Ureter (tissue), 1 donor: ENCODE results near the gene PCCA. TPM values are rescaled to one million over a fixed set of nuclear protein-coding genes. Genes with fewer than 3 reads are reported as not detected.
"Not testable (repeated sequence)": the region's sequence is repeated elsewhere in the genome, so short reads cannot be mapped to it uniquely, and the experiment has no call there.

Source experiments
- DNase-seq: peaks from one replicate; pipeline ENCODE4 v3.0.0-alpha.2; 2020; ENCODE audit warnings: low spot score
- total RNA-seq: library from RNA; stranded (reverse); gene quantifications from one replicate; pipeline ENCODE4 v1.2.4, GENCODE V29; 2023
- donor health status: DM: yes; HTN: yes; CAD: no.

PCCA gene
- total RNA-seq, 1 donor from 2014 or later = 87.4 TPM

- DNase-seq = no peak
Measured at GRCh38 chr13:100096526-100096925, 7.6 kb downstream of the PCCA start.

DNA sequence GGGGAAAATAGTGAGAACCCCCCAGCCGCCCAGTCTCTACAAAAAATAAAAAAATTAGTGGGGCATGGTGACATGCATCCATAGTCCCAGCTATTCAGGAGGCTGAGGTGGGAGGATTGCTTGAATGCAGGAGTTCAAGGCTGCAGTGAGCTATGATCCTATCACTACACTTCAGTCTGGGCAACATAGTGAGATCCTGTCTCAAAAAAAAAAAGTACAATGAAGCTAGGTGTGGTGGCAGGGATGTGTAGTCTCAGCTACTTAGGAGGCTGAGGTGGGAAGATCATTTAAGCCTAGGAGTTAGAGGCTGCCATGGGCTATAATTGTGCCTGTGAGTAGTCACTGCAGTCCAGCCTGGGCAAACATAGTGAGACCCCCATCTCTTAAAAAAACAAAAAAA lies 8.9 kb downstream of the PCCA start:
- no peak for DNase-seq

GRCh38 chr13:100098445-100099116 lies 9.7 kb downstream of the PCCA start:
- DNase-seq = no peak

DNA sequence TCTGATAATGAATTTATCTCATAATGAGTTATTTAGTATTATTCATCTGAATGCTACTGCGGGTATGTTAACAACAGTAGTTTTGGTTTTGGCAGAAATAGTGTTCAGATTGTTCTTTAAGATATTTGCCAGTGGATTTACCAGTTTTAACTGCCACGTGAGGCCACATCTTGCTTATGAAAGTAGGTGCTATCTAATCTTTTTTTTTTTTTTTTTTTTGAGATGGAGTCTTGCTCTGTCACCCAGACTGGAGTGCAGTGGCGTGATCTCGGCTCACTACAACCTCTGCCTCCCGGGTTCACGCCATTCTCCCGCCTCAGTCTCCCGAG lies 10.2 kb downstream of the PCCA start:
- not testable (repeated sequence) for DNase-seq

- DNase-seq = peak; percentile 52
Measured at GRCh38 chr13:100100115-100100879, 11.4 kb downstream of the PCCA start.

DNA sequence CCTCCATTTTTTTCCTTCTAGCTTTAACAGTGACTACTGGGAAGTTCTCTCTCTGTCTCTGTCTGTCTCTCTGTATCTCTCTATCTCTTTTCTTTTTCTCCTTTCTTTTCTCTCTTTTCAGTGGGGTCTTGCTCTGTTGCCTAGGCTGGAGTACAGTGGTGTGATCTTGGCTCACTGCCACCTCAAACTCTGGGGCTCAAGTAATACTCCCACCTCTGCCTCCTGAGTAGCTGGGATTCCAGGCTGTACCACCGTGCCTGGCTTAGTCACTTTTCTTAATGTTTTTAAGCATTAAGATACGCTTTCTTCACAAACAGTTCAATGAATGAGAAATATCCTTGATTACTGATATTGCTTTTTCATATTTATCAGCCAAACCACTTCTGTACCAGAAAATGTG lies 13.1 kb downstream of the PCCA start:
- DNase-seq = no peak

DNA sequence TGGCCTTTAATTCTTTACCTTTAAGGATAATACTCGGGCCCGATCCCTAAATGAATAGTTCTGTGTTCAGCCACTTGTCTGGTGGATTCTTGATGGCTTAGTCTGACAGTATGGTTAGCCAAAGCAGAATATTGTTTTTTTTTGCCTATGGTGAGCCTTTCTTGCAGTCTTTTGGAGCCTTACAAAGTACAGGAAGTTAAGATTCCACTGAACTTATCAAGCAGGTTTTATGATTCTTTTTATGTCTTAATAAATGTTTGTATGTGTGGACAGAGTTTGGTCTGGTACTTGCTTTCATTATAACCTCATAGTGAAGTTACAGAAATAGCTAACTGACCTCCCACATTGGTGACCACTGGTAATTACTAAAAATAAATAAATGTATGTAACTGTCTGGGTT lies 17.1 kb downstream of the PCCA start:
- DNase-seq = no peak

DNA sequence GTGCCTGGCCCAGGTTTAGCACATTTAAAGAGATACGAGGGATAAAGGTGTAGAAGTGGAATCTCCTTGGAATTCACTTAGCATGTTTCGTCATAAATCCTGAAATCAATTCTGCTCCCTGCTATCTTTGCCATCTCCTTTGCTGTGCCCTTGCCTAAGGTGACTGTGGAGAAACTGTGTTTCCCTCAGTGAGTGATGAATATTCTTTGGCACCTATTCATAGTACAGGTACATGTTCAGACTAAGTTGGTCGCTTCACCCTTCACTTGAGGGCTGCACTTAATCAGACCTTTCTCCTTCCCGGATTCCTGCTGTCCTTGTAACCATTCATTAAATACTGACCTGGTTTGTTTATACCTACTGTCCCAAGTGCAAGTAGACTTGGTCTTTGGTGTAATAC lies 17.8 kb downstream of the PCCA start:
- DNase-seq = no peak

- no peak for DNase-seq
Measured at GRCh38 chr13:100108913-100109507, 20.1 kb downstream of the PCCA start.

DNA sequence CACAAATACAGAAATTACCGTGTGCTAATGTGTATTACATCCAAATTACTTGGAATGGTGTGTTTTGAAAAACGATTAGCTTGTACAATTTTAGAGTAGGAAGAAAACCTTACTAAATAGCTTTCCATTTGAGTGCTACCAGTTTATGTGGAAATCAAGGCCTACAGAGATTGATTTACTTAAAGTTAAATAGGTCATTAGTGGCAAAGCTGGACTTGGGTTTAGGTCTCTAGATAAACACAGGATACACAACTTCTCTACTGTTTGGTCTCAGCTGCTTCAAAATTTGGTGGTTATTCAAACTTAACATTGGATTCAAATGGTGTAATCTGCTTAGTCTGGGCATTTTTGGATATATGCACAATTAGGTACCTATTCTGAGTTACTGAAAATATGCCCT lies 21.4 kb downstream of the PCCA start:
- DNase-seq = no peak

GRCh38 chr13:100112186-100112838 lies 23.4 kb downstream of the PCCA start:
- no peak for DNase-seq

DNA sequence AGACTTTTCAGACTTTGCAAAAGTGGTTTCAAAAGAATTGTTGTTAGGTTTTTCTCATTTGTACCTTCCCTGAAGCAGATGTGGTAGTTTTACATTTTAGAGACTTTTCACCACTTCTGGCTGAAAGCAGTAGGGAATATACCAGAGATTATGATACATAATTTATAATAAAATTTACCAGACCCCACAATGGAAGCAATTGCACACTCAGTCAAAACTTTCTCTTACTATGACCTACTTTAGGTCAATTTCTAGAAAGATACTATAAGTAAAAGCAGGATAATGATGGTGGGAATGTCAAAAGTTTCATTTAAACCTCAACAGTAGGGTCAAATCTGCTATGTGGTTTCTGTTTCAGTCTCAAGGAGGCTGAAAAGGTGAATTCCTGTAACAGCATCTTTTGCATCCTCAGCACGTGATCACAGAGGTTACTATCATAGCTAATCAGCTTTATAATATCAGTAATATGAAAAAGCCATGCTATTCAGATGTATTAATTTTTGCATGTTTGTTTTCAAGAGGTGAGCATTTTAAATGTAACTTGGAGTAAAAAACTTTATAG lies 26.9 kb downstream of the PCCA start:
- DNase-seq = no peak

DNA sequence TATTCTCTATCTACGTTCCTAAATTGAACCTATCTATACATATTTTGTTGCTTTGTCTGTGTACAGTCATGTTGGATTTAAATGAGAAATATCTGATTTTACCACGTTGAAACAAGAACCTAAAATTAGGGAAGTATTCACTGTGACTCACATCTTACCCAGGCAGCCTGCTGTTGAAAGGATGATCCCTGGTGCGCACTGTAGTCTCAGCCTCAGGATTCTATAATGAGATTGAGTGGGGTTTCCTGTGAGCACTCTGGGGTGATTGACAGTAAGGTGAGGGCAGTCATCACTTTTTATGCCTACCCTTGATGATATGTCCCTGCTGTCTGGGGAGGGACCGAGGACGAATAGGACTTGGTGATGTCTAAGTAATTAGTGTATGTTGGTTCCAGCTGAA lies 35.4 kb downstream of the PCCA start:
- no peak for DNase-seq

GRCh38 chr13:100125946-100126345 lies 37.1 kb downstream of the PCCA start:
- DNase-seq = no peak

- no peak for DNase-seq
Measured at GRCh38 chr13:100128373-100128772, 39.5 kb downstream of the PCCA start.

GRCh38 chr13:100128838-100129237 lies 39.9 kb downstream of the PCCA start:
- DNase-seq = no peak

GRCh38 chr13:100129605-100130004 lies 40.7 kb downstream of the PCCA start:
- DNase-seq = no peak

- DNase-seq = no peak
Measured at GRCh38 chr13:100130092-100130491, 41.2 kb downstream of the PCCA start.

- no peak for DNase-seq
Measured at GRCh38 chr13:100130930-100131511, 42.1 kb downstream of the PCCA start.

GRCh38 chr13:100131863-100132574 lies 43.1 kb downstream of the PCCA start:
- no peak for DNase-seq

DNA sequence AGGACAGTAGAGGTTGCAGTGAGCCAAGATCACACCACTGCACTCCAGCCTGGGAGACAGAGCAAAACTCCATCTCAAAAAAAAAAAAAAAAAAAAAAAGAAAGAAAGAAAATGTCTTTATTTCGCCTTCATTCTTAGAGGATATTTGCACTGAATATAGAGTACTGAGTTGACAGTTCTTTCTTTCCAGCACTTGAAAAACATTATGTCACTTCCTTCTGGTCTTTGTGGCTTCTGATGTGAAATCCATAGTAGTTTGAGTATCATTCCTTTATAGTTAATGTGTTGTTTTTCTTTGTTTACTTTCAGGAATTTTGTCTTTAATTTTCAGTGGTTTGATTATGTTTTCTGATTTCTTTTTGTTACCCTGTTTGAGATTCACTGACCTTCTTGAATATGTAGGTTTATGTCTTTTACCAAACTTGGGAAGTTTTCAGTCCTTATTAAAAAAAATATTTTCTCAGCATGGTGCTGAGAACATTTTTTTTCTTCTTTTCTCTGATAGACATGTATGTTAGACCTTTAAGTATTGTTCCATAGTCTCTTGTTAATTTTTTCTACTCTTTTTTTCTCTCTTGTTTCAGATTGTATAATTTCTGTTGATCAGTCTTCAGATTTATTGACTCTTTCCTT lies 50.1 kb downstream of the PCCA start:
- no peak for DNase-seq
